SK-N-MC (cell line): Measurements from ENCODE around the gene MAGI1.

Source experiments
- EZH2 ChIP-seq: fragments of 200-600 bp; sonication (generic); IDR thresholded peaks from one replicate; pipeline ENCODE4 v1.6.1; 2017; ENCODE audit warnings: antibody characterized with exemption
- FOXP2 ChIP-seq: optimal IDR thresholded peaks from 2 replicates; pipeline ENCODE3; 2011; ENCODE audit warnings: mild to moderate bottlenecking, moderate library complexity; ENCODE audit not compliant: insufficient read depth; ENCODE audit errors: extremely low read length, control extremely low read depth
- POLR2AphosphoS5 ChIP-seq: IDR thresholded peaks from 2 replicates; pipeline ENCODE4 v1.6.1; 2012; ENCODE audit warnings: mild to moderate bottlenecking, low read depth, low read length, borderline replicate concordance

DNA sequence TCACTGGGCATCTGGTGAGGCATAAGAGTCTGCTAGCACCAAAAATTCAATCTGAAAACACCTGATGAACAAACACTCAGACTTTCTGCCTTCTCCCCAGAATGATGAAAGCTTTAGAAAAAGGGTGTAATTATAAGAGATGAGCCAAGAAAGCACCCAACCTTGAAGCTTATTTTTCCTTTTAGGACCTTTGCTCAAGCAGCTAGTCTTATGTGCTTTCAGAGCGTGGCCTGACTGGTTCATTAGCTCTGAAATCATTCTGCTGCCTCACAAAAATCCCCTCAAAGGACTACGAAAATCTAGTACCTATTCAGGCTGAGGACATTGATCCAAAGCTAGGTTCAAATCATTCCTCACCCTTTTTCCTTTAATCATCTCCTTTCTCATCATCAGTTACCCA is 662.3 kb downstream of the MAGI1 start:
- TF ChIP-seq EZH2 (no peak), FOXP2 (no peak), POLR2AphosphoS5 (no peak)
